Activated CD8-positive, alpha-beta memory T cell treated with anti-CD3 and anti-CD28 coated beads for 36 hours (primary cell): ENCODE results near the gene SUN1. TPM values are rescaled to one million over a fixed set of nuclear protein-coding genes. Genes with fewer than 3 reads are reported as not detected.
"Not testable (repeated sequence)": the region's sequence is repeated elsewhere in the genome, so short reads cannot be mapped to it uniquely, and the experiment has no call there.

ENCODE experiments used
- CTCF ChIA-PET: fragments of 350-600 bp; sonication (Branson Sonifier 250); formaldehyde crosslinking; loops from one replicate; lab custom pipeline; 2021; ENCODE audit warnings: antibody characterized with exemption; lab: Charles Lee
- POLR2A ChIA-PET: fragments of 350-600 bp; sonication (Branson Sonifier 250); formaldehyde crosslinking; loops from one replicate; lab custom pipeline; 2021; ENCODE audit warnings: antibody characterized with exemption; lab: Charles Lee
- total RNA-seq, 2 experiments: library from RNA; stranded (reverse); gene quantifications; one replicate each; pipeline ENCODE4 v1.2.3, GENCODE V29; 2021

Gene SUN1
- total RNA-seq, 2 experiments from 2014 or later: 53.4 to 56.8 TPM

- ChIA-PET CTCF (no interaction called here), POLR2A (no interaction called here)
Measured at GRCh38 chr7:801940-802381, 30.3 kb upstream of the SUN1 start.

GRCh38 chr7:802500-803242 is 29.6 kb upstream of the SUN1 start:
- POLR2A ChIA-PET: no interaction called here
- CTCF ChIA-PET: no interaction called here

- POLR2A ChIA-PET: no interaction called here
- CTCF ChIA-PET: no interaction called here
Measured at GRCh38 chr7:803243-803635, 29.0 kb upstream of the SUN1 start.

- CTCF ChIA-PET, POLR2A ChIA-PET: not testable (repeated sequence)
Measured at GRCh38 chr7:803796-804195, 28.5 kb upstream of the SUN1 start.

GRCh38 chr7:805261-805660 is 27.0 kb upstream of the SUN1 start:
- POLR2A ChIA-PET: no interaction called here
- CTCF ChIA-PET: no interaction called here

GRCh38 chr7:815284-816216 is 16.7 kb upstream of the SUN1 start:
- ChIA-PET CTCF (interaction anchor here (0.6 to 1.4 kb wide), 4 partner anchors 16 to 141 kb away, joined by 3 to 6 read pairs (median 4); partner anchors contain the start of genes ADAP1 and SUN1), POLR2A (interaction anchor here (0.6 to 1.1 kb wide), 2 partner anchors 16 to 211 kb away, joined by 3 to 8 read pairs; partner anchors contain the start of gene SUN1)

GRCh38 chr7:816300-816750 is 16.0 kb upstream of the SUN1 start:
- POLR2A ChIA-PET: interaction anchor here (0.7 to 1.1 kb wide), 2 partner anchors 16 to 465 kb away, joined by 3 to 8 read pairs; partner anchors contain the start of gene SUN1
- CTCF ChIA-PET: interaction anchor here (0.6 to 1.4 kb wide), 3 partner anchors 15 to 554 kb away, joined by 3 to 5 read pairs (median 3); partner anchors contain the start of gene SUN1

GRCh38 chr7:816751-817671 is 15.3 kb upstream of the SUN1 start:
- POLR2A ChIA-PET: interaction anchor here (0.6 to 1.3 kb wide), 3 partner anchors 15 to 466 kb away, joined by 3 to 8 read pairs (median 6); partner anchors contain the start of gene SUN1
- CTCF ChIA-PET: interaction anchor here (0.6 to 1.9 kb wide), 4 partner anchors 12 to 554 kb away, joined by 3 to 7 read pairs (median 3); no protein-coding TSS in a partner anchor

- CTCF ChIA-PET: interaction anchor here (1.1 to 1.9 kb wide), 2 partner anchors 11 to 13 kb away, joined by 3 to 7 read pairs; no protein-coding TSS in a partner anchor
Measured at GRCh38 chr7:818031-818699, 14.1 kb upstream of the SUN1 start.

GRCh38 chr7:820341-820740 is 11.9 kb upstream of the SUN1 start:
- CTCF ChIA-PET: no interaction called here
- POLR2A ChIA-PET: no interaction called here

More at GRCh38 chr7:818031-818699, 14.1 kb upstream of the SUN1 start:
- POLR2A ChIA-PET: interaction anchor here (1.3 kb wide), 1 partner anchor 14 kb away, joined by 6 read pairs; the partner anchor contains the start of gene SUN1

- ChIA-PET POLR2A (no interaction called here), CTCF (no interaction called here)
Measured at GRCh38 chr7:821688-822087, 10.6 kb upstream of the SUN1 start.

GRCh38 chr7:822692-823276 is 9.5 kb upstream of the SUN1 start:
- CTCF ChIA-PET: no interaction called here
- POLR2A ChIA-PET: no interaction called here

GRCh38 chr7:823649-824048 is 8.6 kb upstream of the SUN1 start:
- POLR2A ChIA-PET: no interaction called here

GRCh38 chr7:824081-824480 is 8.2 kb upstream of the SUN1 start:
- ChIA-PET POLR2A (no interaction called here), CTCF (no interaction called here)

More at GRCh38 chr7:823649-824048, 8.6 kb upstream of the SUN1 start:
- CTCF ChIA-PET: no interaction called here

GRCh38 chr7:824664-825063 is 7.6 kb upstream of the SUN1 start:
- POLR2A ChIA-PET: no interaction called here
- CTCF ChIA-PET: no interaction called here

GRCh38 chr7:825386-825785 is 6.9 kb upstream of the SUN1 start:
- POLR2A ChIA-PET: no interaction called here
- CTCF ChIA-PET: no interaction called here

GRCh38 chr7:826230-826917 is 5.9 kb upstream of the SUN1 start:
- ChIA-PET CTCF (no interaction called here), POLR2A (no interaction called here)
